Medulla oblongata (tissue), 1 donor: Measurements from ENCODE around the gene ARMC9.

Source experiments
- DNase-seq: peaks from one replicate; pipeline ENCODE4 v3.0.0-alpha.2; 2015; ENCODE audit errors: extremely low spot score

ARMC9 gene

GRCh38 chr2:231380307-231380706 is 181.9 kb downstream of the ARMC9 start:
- DNase-seq = no peak

GRCh38 chr2:231380991-231381847 is 182.8 kb downstream of the ARMC9 start:
- no peak for DNase-seq

- no peak for DNase-seq
Observed at GRCh38 chr2:231382116-231382515, 183.7 kb downstream of the ARMC9 start.

- DNase-seq = no peak
Observed at GRCh38 chr2:231383416-231384108, 185.1 kb downstream of the ARMC9 start.

GRCh38 chr2:231384109-231384435 is 185.6 kb downstream of the ARMC9 start:
- no peak for DNase-seq

- DNase-seq = no peak
Observed at GRCh38 chr2:231384970-231385369, 186.5 kb downstream of the ARMC9 start.

GRCh38 chr2:231385429-231385828 is 187.0 kb downstream of the ARMC9 start:
- no peak for DNase-seq

- no peak for DNase-seq
Observed at GRCh38 chr2:231386446-231386845, 188.0 kb downstream of the ARMC9 start.

- peak; percentile 97 for DNase-seq
Observed at GRCh38 chr2:231387904-231388724, 189.7 kb downstream of the ARMC9 start.

- no peak for DNase-seq
Observed at GRCh38 chr2:231388725-231389346, 190.4 kb downstream of the ARMC9 start.

GRCh38 chr2:231390667-231391066 is 192.2 kb downstream of the ARMC9 start:
- no peak for DNase-seq

- DNase-seq = no peak
Observed at GRCh38 chr2:231391981-231392380, 193.6 kb downstream of the ARMC9 start.

GRCh38 chr2:231392431-231393148 is 194.2 kb downstream of the ARMC9 start:
- DNase-seq = no peak

- no peak for DNase-seq
Observed at GRCh38 chr2:231393149-231394131, 195.0 kb downstream of the ARMC9 start.

- no peak for DNase-seq
Observed at GRCh38 chr2:231394211-231395141, 196.0 kb downstream of the ARMC9 start.

GRCh38 chr2:231395188-231396057 is 197.0 kb downstream of the ARMC9 start, which contains the start of gene B3GNT7:
TSS of gene B3GNT7 (plus strand) at chr2:231395710. CDS start at chr2:231395804, 94 bp downstream.
- DNase-seq = no peak

- no peak for DNase-seq
Observed at GRCh38 chr2:231396058-231396821, 197.8 kb downstream of the ARMC9 start.
